Activated CD8-positive, alpha-beta T cell treated with anti-CD3 and anti-CD28 coated beads for 36 hours (primary cell): ENCODE data around the gene SLC35F2. TPM values are rescaled to one million over a fixed set of nuclear protein-coding genes. Genes with fewer than 3 reads are reported as not detected.

ENCODE experiments used
- ATAC-seq: fragments of 200-7000 bp; cut with Tn5 transposase; one replicate; pipeline ENCODE4 v1.10.0; 2021; ENCODE audit warnings: mild to moderate bottlenecking, moderate library complexity
- CTCF ChIA-PET: fragments of 350-600 bp; sonication (Branson Sonifier 250); formaldehyde crosslinking; loops from one replicate; lab custom pipeline; 2021; ENCODE audit warnings: antibody characterized with exemption; lab: Charles Lee
- POLR2A ChIA-PET: fragments of 350-600 bp; sonication (Branson Sonifier 250); formaldehyde crosslinking; loops from one replicate; lab custom pipeline; 2021; ENCODE audit warnings: antibody characterized with exemption; lab: Charles Lee
- DNase-seq: peaks from one replicate; pipeline ENCODE4 v3.0.0-alpha.2; 2020
- H3K27ac Mint-ChIP-seq: one replicate; pipeline ENCODE4 v1.8.0; 2021; ENCODE audit warnings: mild to moderate bottlenecking, mixed read lengths
- H3K27me3 Mint-ChIP-seq: one replicate; pipeline ENCODE4 v1.8.0; 2021; ENCODE audit warnings: mixed read lengths
- H3K36me3 Mint-ChIP-seq: one replicate; pipeline ENCODE4 v1.8.0; 2021; ENCODE audit warnings: low read depth, mixed read lengths
- H3K4me1 Mint-ChIP-seq: one replicate; pipeline ENCODE4 v1.8.0; 2021; ENCODE audit warnings: low read depth, mixed read lengths
- H3K4me3 Mint-ChIP-seq: one replicate; pipeline ENCODE4 v1.8.0; 2021; ENCODE audit warnings: mild to moderate bottlenecking, moderate library complexity, mixed read lengths
- H3K9me3 Mint-ChIP-seq: one replicate; pipeline ENCODE4 v1.8.0; 2021; ENCODE audit warnings: mixed read lengths
- CTCF ChIP-seq: fragments of 200-600 bp; IDR thresholded peaks from one replicate; pipeline ENCODE4 v1.8.0; 2022; ENCODE audit warnings: antibody characterized with exemption, mild to moderate bottlenecking
- intact Hi-C: fragments of 100-400 bp; cut with micrococcal nuclease; formaldehyde crosslinking; loops from one replicate; pipeline ENCODE4 v1.10.0; 2022
- total RNA-seq, 2 experiments: library from RNA; stranded (reverse); gene quantifications; one replicate each; pipeline ENCODE4 v1.2.3, GENCODE V29; 2021

SLC35F2 gene
- total RNA-seq, 2 experiments from 2014 or later = 26.8 to 28.1 TPM

DNA sequence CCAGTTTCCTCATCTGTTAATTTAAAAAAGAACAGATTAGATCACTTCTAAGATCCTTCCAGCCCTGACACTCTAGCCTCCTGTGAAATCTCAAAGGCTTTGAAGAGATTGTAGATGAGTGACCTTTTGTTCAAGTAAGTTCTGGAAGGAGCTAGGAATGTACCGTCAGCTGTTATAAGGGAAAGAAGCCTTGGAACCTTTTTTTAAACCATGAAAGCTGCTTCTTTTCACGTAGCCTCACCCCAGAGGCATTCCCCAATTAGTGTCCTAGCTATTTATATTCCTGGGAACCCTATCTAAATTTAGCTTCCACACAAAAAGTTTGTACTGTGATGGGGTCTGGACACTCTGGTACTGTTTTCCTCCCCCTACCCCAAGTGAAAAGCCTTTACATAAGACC, 111.0 kb downstream of the SLC35F2 start:
- no peak for TF ChIP-seq CTCF
- ATAC-seq (no peak), DNase-seq (no peak)
- Mint-ChIP-seq H3K4me1 (no peaks in the 10 kb centered on the region), H3K36me3 (no peaks in the 10 kb centered on the region), H3K27me3 (peaks cover 17% of the 10 kb centered on the region), H3K27ac (no peak overlapping the region), H3K4me3 (no peak overlapping the region), H3K9me3 (no peaks in the 10 kb centered on the region)
- intact Hi-C loops = no loop called here
- CTCF ChIA-PET = interaction anchor here (0.9 kb wide), 1 partner anchor 23 kb away, joined by 3 read pairs; no protein-coding TSS in a partner anchor
- POLR2A ChIA-PET = interaction anchor here (0.5 kb wide), 1 partner anchor 477 kb away, joined by 3 read pairs; no protein-coding TSS in a partner anchor

DNA sequence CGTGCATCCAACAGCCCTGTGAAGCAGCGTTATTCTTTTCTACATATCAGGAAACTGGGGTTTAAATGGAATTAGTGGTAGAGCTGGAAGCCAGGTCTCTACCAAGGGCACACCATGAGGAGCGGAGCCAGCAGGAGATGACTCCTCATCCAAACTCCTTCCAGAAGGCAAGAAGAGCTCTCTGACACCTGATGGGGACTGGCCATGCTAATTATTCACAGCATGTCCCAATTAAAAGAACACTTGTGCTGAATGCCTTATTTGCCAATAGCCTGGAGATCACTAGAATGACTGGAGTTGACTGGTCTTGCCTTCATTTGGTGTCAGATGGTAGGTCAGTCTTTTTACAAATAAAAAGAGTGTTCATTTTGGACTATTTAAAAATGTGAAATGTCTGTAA, 113.9 kb downstream of the SLC35F2 start:
- H3K27ac Mint-ChIP-seq = no peak overlapping the region
- H3K36me3 Mint-ChIP-seq = no peaks in the 10 kb centered on the region
- TF ChIP-seq CTCF = no peak
- ChIA-PET POLR2A (no interaction called here), CTCF (no interaction called here)
- intact Hi-C loops = no loop called here
- no peaks in the 10 kb centered on the region for H3K4me1 Mint-ChIP-seq
- no peak overlapping the region for H3K4me3 Mint-ChIP-seq
- no peaks in the 10 kb centered on the region for H3K9me3 Mint-ChIP-seq
- DNase-seq (no peak), ATAC-seq (no peak)
- H3K27me3 Mint-ChIP-seq = peaks cover 19% of the 10 kb centered on the region

DNA sequence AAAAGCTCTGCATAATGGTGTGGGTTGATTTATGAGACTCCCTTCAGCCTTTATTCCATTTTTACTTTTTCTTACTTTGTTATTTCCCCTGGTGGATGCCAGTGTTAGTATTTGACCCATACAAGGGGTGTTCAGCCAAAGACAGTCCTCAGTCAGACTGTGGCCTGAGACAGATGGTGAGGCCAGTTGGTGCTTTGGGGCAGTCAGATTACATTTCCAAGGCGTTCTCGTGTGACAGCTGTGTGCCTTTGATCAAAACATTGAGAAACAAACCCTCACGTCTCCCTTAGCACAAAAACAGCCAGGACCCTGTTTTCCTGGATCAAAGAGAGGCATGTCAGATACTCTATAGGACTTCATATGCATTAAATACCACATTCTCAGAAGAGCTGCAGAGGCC, 115.4 kb downstream of the SLC35F2 start:
- CTCF ChIA-PET = no interaction called here
- Mint-ChIP-seq H3K36me3 (no peaks in the 10 kb centered on the region), H3K4me1 (no peaks in the 10 kb centered on the region)

DNA sequence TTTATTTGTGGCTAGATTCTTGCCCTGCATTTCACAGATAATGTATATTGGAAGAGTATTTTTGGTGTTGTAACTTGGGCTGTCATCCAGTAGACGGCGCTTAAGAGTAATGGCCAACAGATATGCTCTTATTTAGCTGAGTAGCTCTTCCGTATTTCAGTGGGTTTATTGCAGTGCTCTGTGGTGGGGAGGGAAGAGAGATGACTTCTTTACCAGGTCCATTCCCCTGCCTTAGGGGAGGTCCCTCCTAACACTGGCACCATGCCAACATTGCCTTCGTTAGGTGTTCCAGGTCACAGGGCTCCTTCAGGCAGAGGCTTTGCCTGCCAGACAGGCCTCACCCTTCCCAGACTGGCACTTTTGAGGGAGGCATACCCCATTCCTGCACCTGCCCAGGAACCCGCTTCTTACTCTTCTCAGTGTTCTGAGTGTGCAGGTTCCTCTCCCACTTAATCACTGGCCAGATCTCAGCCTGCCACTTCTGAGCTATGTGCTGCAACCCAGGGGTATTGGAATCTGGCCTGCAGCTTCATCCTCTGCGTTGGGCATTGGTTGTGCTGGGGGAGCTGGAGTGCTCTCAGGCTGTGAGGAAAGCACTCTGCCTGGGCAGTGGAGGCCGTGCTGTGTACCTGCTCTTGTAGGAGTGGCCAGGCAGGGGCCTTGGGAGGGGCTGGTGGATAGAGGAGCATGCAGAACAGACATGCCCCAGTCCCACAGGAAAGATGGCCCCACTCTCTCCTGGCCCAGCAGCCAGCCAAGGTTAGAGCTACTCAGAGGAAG, 117.4 kb downstream of the SLC35F2 start:
- ChIA-PET CTCF (interaction anchor here (0.7 to 2.3 kb wide), 18 partner anchors 9 to 199 kb away, joined by 3 to 14 read pairs (median 4); no protein-coding TSS in a partner anchor), POLR2A (no interaction called here)
- peaks cover 28% of the 10 kb centered on the region for H3K27me3 Mint-ChIP-seq
- H3K4me1 Mint-ChIP-seq = no peaks in the 10 kb centered on the region
- no peaks in the 10 kb centered on the region for H3K36me3 Mint-ChIP-seq
- H3K4me3 Mint-ChIP-seq = no peak overlapping the region
- intact Hi-C loops = no loop called here
- H3K9me3 Mint-ChIP-seq = no peaks in the 10 kb centered on the region
- no peak overlapping the region for H3K27ac Mint-ChIP-seq
- ATAC-seq = peak; percentile 64
- DNase-seq = peak; percentile 28
- TF ChIP-seq CTCF = peak; percentile 39

More for the DNA sequence above, 115.4 kb downstream of the SLC35F2 start:
- intact Hi-C loops = no loop called here
- Mint-ChIP-seq H3K27me3 (peaks cover 23% of the 10 kb centered on the region), H3K27ac (no peak overlapping the region), H3K4me3 (no peak overlapping the region), H3K9me3 (no peaks in the 10 kb centered on the region)
- TF ChIP-seq CTCF = no peak
- DNase-seq = no peak
- ATAC-seq = no peak
- POLR2A ChIA-PET = no interaction called here

Other genes with a start within 250 kb of the SLC35F2 start
- not detected for gene SLN, start 146.7 kb downstream of the SLC35F2 start, total RNA-seq
- not detected for gene RAB39A, start 69.7 kb upstream of the SLC35F2 start, total RNA-seq
- gene CUL5, start 150.1 kb upstream of the SLC35F2 start, total RNA-seq = 10 to 100 TPM; 32.2 to 34.6 TPM